Neutrophil (primary cell): ENCODE results near the gene CMKLR1.

ENCODE experiments used
- H3K27ac ChIP-seq: fragments of 200-600 bp; sonication (generic); 2 replicates; pipeline ENCODE4 v1.5.1; 2016; ENCODE audit warnings: mild to moderate bottlenecking, moderate library complexity
- H3K27me3 ChIP-seq: fragments of 200-600 bp; sonication (generic); 2 replicates; pipeline ENCODE4 v1.6.0; 2016; ENCODE audit warnings: mild to moderate bottlenecking
- H3K36me3 ChIP-seq: fragments of 200-600 bp; sonication (generic); 2 replicates; pipeline ENCODE4 v1.5.1; 2017
- H3K4me1 ChIP-seq, 2 experiments: fragments of 200-600 bp in 1 of 2; sonication (generic) in 1 of 2; 1 replicate in 1 of 2; 2 replicates in 1 of 2; pipeline versions ENCODE4 v1.5.1 to v1.6.1; 2013 to 2016; ENCODE audit warnings: low read depth in 1 of 2, low read length in 1 of 2, mild to moderate bottlenecking in 1 of 2, moderate library complexity in 1 of 2; ENCODE audit not compliant: control insufficient read depth in 1 of 2, insufficient read depth in 1 of 2
- H3K4me3 ChIP-seq, 2 experiments: fragments of 200-600 bp in 1 of 2; sonication (generic) in 1 of 2; 1 replicate in 1 of 2; 2 replicates in 1 of 2; pipeline ENCODE4 v1.5.1; 2013 to 2016; ENCODE audit warnings: low read depth in 1 of 2, low read length in 1 of 2, mild to moderate bottlenecking in 1 of 2, moderate library complexity in 1 of 2
- H3K9me3 ChIP-seq: fragments of 200-600 bp; sonication (generic); 2 replicates; pipeline ENCODE4 v1.5.1; 2016
- CTCF ChIP-seq: fragments of 200-600 bp; sonication (generic); IDR thresholded peaks from 2 replicates; pipeline ENCODE4 v1.5.1; 2016; ENCODE audit warnings: antibody characterized with exemption

CMKLR1 gene

GRCh38 chr12:108332791-108333382 is 6.2 kb downstream of the CMKLR1 start:
- Histone ChIP-seq H3K9me3 (no peaks in the 10 kb centered on the region), H3K4me1 (no peaks in the 10 kb centered on the region), H3K36me3 (no peaks in the 10 kb centered on the region), H3K4me3 (no peak overlapping the region), H3K27ac (no peak overlapping the region), H3K27me3 (peaks cover 7% of the 10 kb centered on the region)
- no peak for TF ChIP-seq CTCF

- H3K4me1 ChIP-seq: no peaks in the 10 kb centered on the region
- no peak for TF ChIP-seq CTCF
- no peaks in the 10 kb centered on the region for H3K36me3 ChIP-seq
- no peak overlapping the region for H3K4me3 ChIP-seq
- H3K27ac ChIP-seq: no peak overlapping the region
- H3K9me3 ChIP-seq: no peaks in the 10 kb centered on the region
- no peaks in the 10 kb centered on the region for H3K27me3 ChIP-seq
Observed at GRCh38 chr12:108328420-108328819, 10.7 kb downstream of the CMKLR1 start.

- Histone ChIP-seq H3K27ac (no peak overlapping the region), H3K4me3 (no peak overlapping the region), H3K4me1 (no peaks in the 10 kb centered on the region), H3K27me3 (no peaks in the 10 kb centered on the region), H3K36me3 (no peaks in the 10 kb centered on the region), H3K9me3 (no peaks in the 10 kb centered on the region)
- TF ChIP-seq CTCF: no peak
Observed at GRCh38 chr12:108327621-108328344, 11.3 kb downstream of the CMKLR1 start.

- Histone ChIP-seq H3K9me3 (no peaks in the 10 kb centered on the region), H3K27ac (no peak overlapping the region), H3K4me3 (no peak overlapping the region), H3K36me3 (no peaks in the 10 kb centered on the region), H3K4me1 (no peaks in the 10 kb centered on the region), H3K27me3 (no peaks in the 10 kb centered on the region)
- no peak for TF ChIP-seq CTCF
Observed at GRCh38 chr12:108326254-108326750, 12.8 kb downstream of the CMKLR1 start.

- H3K36me3 ChIP-seq: no peaks in the 10 kb centered on the region
- H3K4me3 ChIP-seq: no peak overlapping the region
- peaks cover 6% of the 10 kb centered on the region for H3K27me3 ChIP-seq
- no peak for TF ChIP-seq CTCF
- H3K9me3 ChIP-seq: no peaks in the 10 kb centered on the region
- no peak overlapping the region for H3K27ac ChIP-seq
- H3K4me1 ChIP-seq: no peaks in the 10 kb centered on the region
Observed at GRCh38 chr12:108325549-108325948, 13.6 kb downstream of the CMKLR1 start.
